K562 (cell line): ENCODE measurements around the gene P2RX1. TPM values are rescaled to one million over a fixed set of nuclear protein-coding genes. Genes with fewer than 3 reads are reported as not detected.

Experiments
- ARID3A ChIP-seq: IDR thresholded peaks from 2 replicates; pipeline ENCODE4 v1.6.1; 2012; ENCODE audit warnings: low read depth, low read length, improper control_type of control experiment, borderline replicate concordance
- BCOR ChIP-seq: fragments of 450-650 bp; IDR thresholded peaks from 2 replicates; pipeline ENCODE4 v1.6.1; 2016
- CREB1 ChIP-seq, 2 experiments: sonication (generic) in 1 of 2; formaldehyde crosslinking in 1 of 2; IDR thresholded peaks; 2 replicates each; pipeline versions ENCODE4 v1.6.1 to v1.8.0; 2012 to 2022; ENCODE audit warnings: inconsistent platforms in 1 of 2, mild to moderate bottlenecking in 1 of 2, missing genetic modification reagents in 1 of 2, moderate library complexity in 1 of 2
- CREB3 ChIP-seq: fragments of 450-650 bp; conservative IDR thresholded peaks from 2 replicates; pipeline ENCODE4 v1.6.1; 2016; ENCODE audit warnings: missing genetic modification characterization, low read depth, mild to moderate bottlenecking, missing compliant biosample characterization, moderate library complexity
- GABPA ChIP-seq: fragments of 200-800 bp; sonication (Bioruptor generic); conservative IDR thresholded peaks from 2 replicates; pipeline ENCODE4 v1.6.1; 2016; ENCODE audit warnings: low read depth, missing genetic modification characterization, missing compliant biosample characterization
- ID3 ChIP-seq, 2 experiments: fragments of 250-450 bp in 1 of 2; fragments of 450-650 bp in 1 of 2; sonication (Bioruptor Pico) in 1 of 2; IDR thresholded peaks; 2 replicates each; pipeline versions ENCODE4 v1.6.1 to v1.8.0; 2016 to 2021; ENCODE audit warnings: mild to moderate bottlenecking in 2 of 2, moderate library complexity in 2 of 2, missing compliant biosample characterization in 1 of 2, missing genetic modification characterization in 1 of 2
- RBM34 ChIP-seq: fragments of 200-400 bp; formaldehyde crosslinking; IDR thresholded peaks from 2 replicates; pipeline ENCODE4 v1.6.1; 2018; ENCODE audit warnings: low read length, borderline replicate concordance; ENCODE audit not compliant: insufficient read depth
- RERE ChIP-seq: sonication (generic); formaldehyde crosslinking; IDR thresholded peaks from 2 replicates; pipeline ENCODE4 v1.8.0; 2023; ENCODE audit warnings: missing genetic modification reagents, mild to moderate bottlenecking, borderline replicate concordance
- ZEB2 ChIP-seq: fragments of 450-650 bp; IDR thresholded peaks from 2 replicates; pipeline ENCODE4 v1.6.1; 2016
- ZNF347 ChIP-seq: fragments of 450-650 bp; formaldehyde crosslinking; IDR thresholded peaks from 2 replicates; pipeline ENCODE4 v1.4.0; 2020; ENCODE audit warnings: low read depth, mild to moderate bottlenecking, moderate library complexity
- ZNF395 ChIP-seq: fragments of 200-800 bp; sonication (Bioruptor generic); IDR thresholded peaks from 2 replicates; pipeline ENCODE4 v1.6.1; 2017; ENCODE audit warnings: missing genetic modification characterization, missing compliant biosample characterization
- ZSCAN29 ChIP-seq: fragments of 450-650 bp; IDR thresholded peaks from 2 replicates; pipeline ENCODE4 v1.6.1; 2017
- polyA plus RNA-seq, 8 experiments: library from polyadenylated mRNA; depleted of rRNA in 4 of 8; stranded (reverse) in 5 of 8; unstranded in 3 of 8; fragments of >200 nt; fragmentation: Nextera tagmentation in 2 of 8; fragmentation: Illumina TruSeq in 1 of 8; extraction: Ambion mirVana in 2 of 8; extraction: Trizol in 1 of 8; gene quantifications; 2 replicates each; pipeline versions ENCODE4 v1.2.1 to v1.2.3, GENCODE V29; 2011 to 2014; ENCODE audit warnings: inconsistent platforms in 1 of 8, missing spikeins in 1 of 8
- total RNA-seq, 7 experiments: library from RNA; depleted of rRNA in 6 of 7; stranded (reverse); fragments of >200 nt in 6 of 7; fragmentation: Illumina TruSeq in 2 of 7; extraction: Trizol in 2 of 7; gene quantifications; 2 replicates each; pipeline versions ENCODE4 v1.2.1 to v1.2.3, GENCODE V29; 2011 to 2021; ENCODE audit warnings: low replicate concordance in 1 of 7

P2RX1 gene
- total and polyA plus RNA-seq, 9 of the 15 experiments (the other 6 are each of a cell fraction or from before 2014, with no cell fraction given): 0.27 to 20.3 (median 10.3) TPM

GRCh38 chr17:3965118-3965800 is 49.0 kb upstream of the P2RX1 start (continued):
- TF ChIP-seq RERE (CRISPR knock-in tag) (no peak), ZEB2 (no peak), ZSCAN29 (no peak), ID3 (CRISPR knock-in tag; IDR thresholded peaks at IDR 0.05) (no peak), ID3 (tag; IDR thresholded peaks at IDR 0.05) (no peak), CREB1 (IDR thresholded peaks at IDR 0.05) (no peak), CREB1 (CRISPR knock-in tag; IDR thresholded peaks at IDR 0.05) (no peak), ZNF395 (CRISPR knock-in tag) (no peak), BCOR (no peak), ZNF347 (no peak), RBM34 (no peak), ARID3A (no peak), CREB3 (tag) (no peak), GABPA (tag) (no peak)
